Endodermal cell (in vitro differentiated cells): ENCODE data around the gene ZBTB40. TPM values are rescaled to one million over a fixed set of nuclear protein-coding genes. Genes with fewer than 3 reads are reported as not detected.

Experiments
- DNase-seq: peaks from one replicate; pipeline ENCODE4 v3.0.0-alpha.2; 2017
- H3K27ac ChIP-seq: 2 replicates; pipeline ENCODE4 v1.5.1; 2013; ENCODE audit warnings: mild to moderate bottlenecking, low read depth, low read length, moderate library complexity
- H3K27me3 ChIP-seq: 2 replicates; pipeline ENCODE4 v1.6.1; 2013; ENCODE audit warnings: mild to moderate bottlenecking, low read length, moderate library complexity; ENCODE audit not compliant: insufficient read depth, control insufficient read depth, poor library complexity, severe bottlenecking
- H3K36me3 ChIP-seq: 2 replicates; pipeline ENCODE4 v1.7.0; 2013; ENCODE audit warnings: mild to moderate bottlenecking, low read length, moderate library complexity; ENCODE audit not compliant: control insufficient read depth, insufficient read depth
- H3K4me1 ChIP-seq: one replicate; pipeline ENCODE4 v1.7.0; 2013; ENCODE audit warnings: low read length; ENCODE audit not compliant: control insufficient read depth, insufficient read depth
- H3K4me3 ChIP-seq: 2 replicates; pipeline ENCODE4 v1.5.1; 2013; ENCODE audit warnings: mild to moderate bottlenecking, low read length, moderate library complexity
- H3K9ac ChIP-seq: 2 replicates; pipeline ENCODE4 v1.6.1; 2013; ENCODE audit warnings: mild to moderate bottlenecking, low read length, moderate library complexity; ENCODE audit not compliant: poor library complexity, severe bottlenecking; ENCODE audit errors: extremely low read depth
- H3K9me3 ChIP-seq: 2 replicates; pipeline ENCODE4 v1.6.1; 2013; ENCODE audit warnings: mild to moderate bottlenecking, low read length, moderate library complexity; ENCODE audit not compliant: control insufficient read depth
- H3K27ac Mint-ChIP-seq: 2 replicates; pipeline ENCODE4 v1.8.0; 2020; ENCODE audit warnings: mixed read lengths
- H3K27me3 Mint-ChIP-seq: 2 replicates; pipeline ENCODE4 v1.8.0; 2021; ENCODE audit warnings: mild to moderate bottlenecking, mixed read lengths; ENCODE audit not compliant: insufficient read depth
- H3K36me3 Mint-ChIP-seq: 2 replicates; pipeline ENCODE4 v1.8.0; 2020; ENCODE audit warnings: low read depth, mixed read lengths
- H3K4me1 Mint-ChIP-seq: 2 replicates; pipeline ENCODE4 v1.8.0; 2020; ENCODE audit warnings: mixed read lengths
- H3K4me3 Mint-ChIP-seq: 2 replicates; pipeline ENCODE4 v1.8.0; 2020; ENCODE audit warnings: mild to moderate bottlenecking, moderate library complexity, mixed read lengths
- H3K9me3 Mint-ChIP-seq: 2 replicates; pipeline ENCODE4 v1.8.0; 2020; ENCODE audit warnings: mild to moderate bottlenecking, mixed read lengths
- WGBS, 2 experiments: methylation state at CpG; one replicate each; pipeline versions ENCODE4 v1.1.5 to v1.1.7; 2013; ENCODE audit warnings: missing lambda C conversion rate in 2 of 2, mixed read lengths in 1 of 2; ENCODE audit not compliant: insufficient coverage in 1 of 2, insufficient read length in 1 of 2; 5-methylcytosine and 5-hydroxymethylcytosine counted together
- total RNA-seq, 2 donors: library from RNA; stranded (reverse); fragmentation: NEBNext Ultra II Directional in 1 of 2; extraction: Animal tissue kit (Norgen Biotek cat#: 25700) in 1 of 2; gene quantifications; 2 replicates in 1 of 2; 3 replicates in 1 of 2; pipeline ENCODE4 v1.2.1, GENCODE V29; 2021
- TF ChIP-seq, protein P1 (sequence below): fragments of 200-600 bp; sonication (generic); conservative IDR thresholded peaks from 2 replicates; pipeline ENCODE4 v1.5.0; 2021; ENCODE audit warnings: antibody characterized with exemption, mild to moderate bottlenecking

The ZBTB40 gene
- total RNA-seq, 2 donors from 2014 or later, result 18.5 to 29.7 TPM

DNA sequence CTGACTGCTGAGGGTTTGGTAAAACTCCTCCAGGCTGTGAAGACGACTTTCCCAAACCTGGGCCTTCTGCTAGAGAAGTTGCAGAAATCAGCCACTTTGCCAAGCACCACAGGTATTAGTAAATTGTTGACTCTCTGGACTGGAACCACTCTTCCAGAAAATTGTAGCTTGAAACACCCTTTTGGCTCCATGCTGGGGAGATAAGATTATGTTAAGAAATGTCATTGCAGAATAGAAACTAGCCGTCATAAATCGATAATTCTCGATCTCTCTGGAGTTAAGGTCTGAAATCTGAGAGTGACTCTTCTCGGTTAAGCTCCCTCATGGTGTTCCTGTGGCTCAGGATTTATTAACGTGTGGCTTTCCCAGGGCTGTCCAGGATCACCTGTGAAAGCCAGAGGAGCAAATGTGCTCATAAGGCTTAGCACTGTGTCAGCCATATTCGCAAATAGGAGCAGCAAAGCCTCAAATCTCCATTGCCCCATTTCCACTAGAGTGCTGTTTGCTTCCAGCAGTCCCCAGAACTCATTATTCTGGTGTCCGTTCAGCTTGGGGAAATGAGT, 54.6 kb downstream of the ZBTB40 start:
- H3K36me3 ChIP-seq, result peaks cover 70% of the 10 kb centered on the region
- Mint-ChIP-seq H3K27me3 (peaks cover 2% of the 10 kb centered on the region), H3K36me3 (peaks cover 59% of the 10 kb centered on the region), H3K27ac (no peak overlapping the region), H3K9me3 (no peaks in the 10 kb centered on the region), H3K4me1 (peaks cover 11% of the 10 kb centered on the region), H3K4me3 (no peak overlapping the region)
- TF ChIP-seq, protein P1, sequence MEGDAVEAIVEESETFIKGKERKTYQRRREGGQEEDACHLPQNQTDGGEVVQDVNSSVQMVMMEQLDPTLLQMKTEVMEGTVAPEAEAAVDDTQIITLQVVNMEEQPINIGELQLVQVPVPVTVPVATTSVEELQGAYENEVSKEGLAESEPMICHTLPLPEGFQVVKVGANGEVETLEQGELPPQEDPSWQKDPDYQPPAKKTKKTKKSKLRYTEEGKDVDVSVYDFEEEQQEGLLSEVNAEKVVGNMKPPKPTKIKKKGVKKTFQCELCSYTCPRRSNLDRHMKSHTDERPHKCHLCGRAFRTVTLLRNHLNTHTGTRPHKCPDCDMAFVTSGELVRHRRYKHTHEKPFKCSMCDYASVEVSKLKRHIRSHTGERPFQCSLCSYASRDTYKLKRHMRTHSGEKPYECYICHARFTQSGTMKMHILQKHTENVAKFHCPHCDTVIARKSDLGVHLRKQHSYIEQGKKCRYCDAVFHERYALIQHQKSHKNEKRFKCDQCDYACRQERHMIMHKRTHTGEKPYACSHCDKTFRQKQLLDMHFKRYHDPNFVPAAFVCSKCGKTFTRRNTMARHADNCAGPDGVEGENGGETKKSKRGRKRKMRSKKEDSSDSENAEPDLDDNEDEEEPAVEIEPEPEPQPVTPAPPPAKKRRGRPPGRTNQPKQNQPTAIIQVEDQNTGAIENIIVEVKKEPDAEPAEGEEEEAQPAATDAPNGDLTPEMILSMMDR, result no peak
- H3K27ac ChIP-seq, result no peak overlapping the region
- H3K27me3 ChIP-seq, result no peaks in the 10 kb centered on the region
- WGBS, 2 experiments, result 94% methylated on average over 7 to 8 of the region's 8 CpGs
- no peak overlapping the region for H3K4me3 ChIP-seq
- H3K9ac ChIP-seq, result no peak overlapping the region
- no peaks in the 10 kb centered on the region for H3K9me3 ChIP-seq
- no peak for DNase-seq
- H3K4me1 ChIP-seq, result peaks cover 4% of the 10 kb centered on the region

DNA sequence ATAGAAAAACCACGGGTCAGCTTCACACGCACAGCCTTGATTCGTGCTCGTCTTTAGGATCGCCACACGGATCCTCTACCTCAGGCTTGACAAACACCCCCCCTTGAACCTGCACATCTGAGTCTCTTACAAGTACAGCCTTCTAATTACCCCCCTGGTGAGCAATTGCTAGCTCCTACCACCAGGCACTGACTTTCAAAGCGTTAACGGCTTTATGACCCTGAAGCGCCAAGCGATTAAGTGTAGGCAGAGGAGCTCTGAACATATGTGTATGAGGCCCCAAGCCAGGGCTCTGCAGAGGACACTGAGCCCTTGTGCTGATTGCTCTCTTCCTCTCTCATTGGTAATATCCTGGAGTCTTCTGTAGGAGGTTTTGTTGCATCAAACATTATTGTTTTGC, 55.9 kb downstream of the ZBTB40 start:
- H3K4me3 Mint-ChIP-seq, result no peak overlapping the region
- DNase-seq, result no peak
- no peak overlapping the region for H3K9ac ChIP-seq
- H3K9me3 ChIP-seq, result no peaks in the 10 kb centered on the region
- H3K27ac Mint-ChIP-seq, result no peak overlapping the region
- H3K27me3 Mint-ChIP-seq, result no peaks in the 10 kb centered on the region
- no peaks in the 10 kb centered on the region for H3K9me3 Mint-ChIP-seq
- peaks cover 4% of the 10 kb centered on the region for H3K4me1 ChIP-seq
- H3K27me3 ChIP-seq, result no peaks in the 10 kb centered on the region
- H3K27ac ChIP-seq, result no peak overlapping the region
- TF ChIP-seq, protein P1, result peak; percentile 33
- 88 to 89% methylated on average over 6 to 10 of the region's 10 CpGs for WGBS, 2 experiments
- H3K4me3 ChIP-seq, result no peak overlapping the region
- H3K4me1 Mint-ChIP-seq, result peaks cover 11% of the 10 kb centered on the region
- H3K36me3 Mint-ChIP-seq, result peaks cover 63% of the 10 kb centered on the region
- peaks cover 72% of the 10 kb centered on the region for H3K36me3 ChIP-seq

DNA sequence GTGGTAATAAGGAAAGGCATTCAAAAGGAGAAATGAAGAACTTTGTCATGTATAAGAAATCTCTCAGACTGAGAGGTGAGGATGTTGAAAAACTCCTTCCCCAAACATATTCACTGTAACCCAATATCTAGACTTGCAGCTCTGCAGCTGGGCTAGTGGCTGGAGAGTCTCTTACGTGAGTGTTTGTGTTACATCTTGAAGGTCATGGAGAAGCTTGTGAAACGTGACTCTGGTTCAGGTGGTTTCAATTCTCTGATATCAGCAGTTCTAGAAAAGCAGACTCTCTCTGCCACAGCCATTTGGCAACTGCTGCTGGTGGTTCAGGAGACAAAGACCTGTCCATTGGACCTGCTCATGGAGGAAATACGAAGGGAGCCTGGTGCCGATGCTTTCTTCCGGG, 56.7 kb downstream of the ZBTB40 start:
- peaks cover 72% of the 10 kb centered on the region for H3K36me3 ChIP-seq
- no peak for DNase-seq
- TF ChIP-seq, protein P1, result no peak
- H3K9me3 ChIP-seq, result no peaks in the 10 kb centered on the region
- no peaks in the 10 kb centered on the region for H3K27me3 Mint-ChIP-seq
- H3K27ac ChIP-seq, result no peak overlapping the region
- H3K9ac ChIP-seq, result no peak overlapping the region
- no peaks in the 10 kb centered on the region for H3K27me3 ChIP-seq
- WGBS, 2 experiments, result 91 to 92% methylated on average over 2 to 5 of the region's 5 CpGs
- H3K4me1 Mint-ChIP-seq, result peaks cover 11% of the 10 kb centered on the region
- no peak overlapping the region for H3K27ac Mint-ChIP-seq
- no peak overlapping the region for H3K4me3 Mint-ChIP-seq
- H3K36me3 Mint-ChIP-seq, result peaks cover 68% of the 10 kb centered on the region
- H3K4me3 ChIP-seq, result no peak overlapping the region
- peaks cover 4% of the 10 kb centered on the region for H3K4me1 ChIP-seq
- no peaks in the 10 kb centered on the region for H3K9me3 Mint-ChIP-seq
